Measurements from ENCODE around the gene CLEC4M.

GRCh38 chr19:7744199-7744786 lies 18.8 kb upstream of the CLEC4M start:
- TF ChIP-seq CTCF (IDR thresholded peaks at IDR 0.05) (no peak), POLR2AphosphoS5 (IDR thresholded peaks at IDR 0.05) (no peak), EP300 (IDR thresholded peaks at IDR 0.05) (no peak), POLR2A (IDR thresholded peaks at IDR 0.05) (no peak)
